OCI-LY3 (cell line): ENCODE results near the gene ADCY3.

Experiments
- H2AFZ ChIP-seq: fragments of 200-600, 300-600 bp; shearing (Covaris generic); 2 replicates; pipeline ENCODE4 v1.6.0; 2014; ENCODE audit warnings: antibody characterized with exemption, low read depth, low read length
- H3K27ac ChIP-seq: fragments of 200-600, 300-600 bp; sonication (generic); 2 replicates; pipeline ENCODE4 v1.5.1; 2014; ENCODE audit warnings: mild to moderate bottlenecking, low read length, moderate library complexity, mixed read lengths
- H3K27me3 ChIP-seq: fragments of 200-600, 300-600 bp; sonication (generic); 2 replicates; pipeline ENCODE4 v1.6.1; 2014; ENCODE audit warnings: low read depth, low read length, mixed read lengths
- H3K36me3 ChIP-seq: fragments of 200-600, 300-600 bp; sonication (generic); replicated peaks from 2 replicates; pipeline ENCODE3; 2014; ENCODE audit warnings: low read depth, low read length, mixed read lengths
- H3K4me1 ChIP-seq: fragments of 300-600, 200-600 bp; sonication (generic); 2 replicates; pipeline ENCODE4 v1.6.1; 2014; ENCODE audit warnings: low read length, mixed read lengths
- H3K4me2 ChIP-seq: fragments of 200-600, 300-600 bp; sonication (generic); 2 replicates; pipeline ENCODE4 v1.6.1; 2014; ENCODE audit warnings: low read length, mixed read lengths
- H3K4me3 ChIP-seq: fragments of 300-600, 200-600 bp; sonication (generic); 2 replicates; pipeline ENCODE4 v1.5.1; 2014; ENCODE audit warnings: antibody characterized with exemption, mild to moderate bottlenecking, low read length, moderate library complexity
- H3K79me2 ChIP-seq: fragments of 300-600, 200-600 bp; shearing (Covaris generic); 2 replicates; pipeline ENCODE4 v1.6.1; 2014; ENCODE audit warnings: mild to moderate bottlenecking, low read length, mixed read lengths
- H3K9ac ChIP-seq: fragments of 300-600, 200-600 bp; shearing (Covaris generic); 2 replicates; pipeline ENCODE4 v1.6.0; 2014; ENCODE audit warnings: mild to moderate bottlenecking, low read length, moderate library complexity
- H3K9me3 ChIP-seq: fragments of 200-600, 300-600 bp; shearing (Covaris generic); 2 replicates; pipeline ENCODE4 v1.6.1; 2014; ENCODE audit warnings: low read length, mixed read lengths; ENCODE audit not compliant: insufficient read depth
- H4K20me1 ChIP-seq: fragments of 200-600, 300-600 bp; sonication (generic); 2 replicates; pipeline ENCODE4 v1.6.1; 2016; ENCODE audit warnings: low read length, mixed read lengths; ENCODE audit not compliant: insufficient read depth
- CTCF ChIP-seq: fragments of 200-600, 300-600 bp; sonication (generic); IDR thresholded peaks from 2 replicates; pipeline ENCODE4 v1.5.1; 2014; ENCODE audit warnings: antibody characterized with exemption, low read length, low read depth
- EZH2phosphoT487 ChIP-seq: fragments of 200-600 bp; shearing (Covaris generic); IDR thresholded peaks from 2 replicates; pipeline ENCODE4 v1.6.1; 2018; ENCODE audit warnings: antibody characterized with exemption, mixed run types, low read depth

Gene ADCY3

GRCh38 chr2:24822049-24822706 lies 97.9 kb downstream of the ADCY3 start:
- peaks cover 86% of the 10 kb centered on the region for H3K36me3 ChIP-seq

GRCh38 chr2:24821433-24821891 lies 98.6 kb downstream of the ADCY3 start:
- no peak overlapping the region for H3K9ac ChIP-seq
- H3K9me3 ChIP-seq, result no peaks in the 10 kb centered on the region
- peaks cover 86% of the 10 kb centered on the region for H3K36me3 ChIP-seq
- H3K27ac ChIP-seq, result no peak overlapping the region
- H2AFZ ChIP-seq, result no peak overlapping the region
- H3K79me2 ChIP-seq, result no peaks in the 10 kb centered on the region
- no peaks in the 10 kb centered on the region for H4K20me1 ChIP-seq
- H3K4me3 ChIP-seq, result no peak overlapping the region
- H3K4me1 ChIP-seq, result peaks cover 4% of the 10 kb centered on the region
- TF ChIP-seq CTCF (no peak), EZH2phosphoT487 (no peak)
- no peaks in the 10 kb centered on the region for H3K27me3 ChIP-seq
- H3K4me2 ChIP-seq, result no peak overlapping the region

More at GRCh38 chr2:24822049-24822706, 97.9 kb downstream of the ADCY3 start:
- H3K79me2 ChIP-seq, result no peaks in the 10 kb centered on the region
- H3K9me3 ChIP-seq, result no peaks in the 10 kb centered on the region
- TF ChIP-seq CTCF (no peak), EZH2phosphoT487 (no peak)
- H3K27ac ChIP-seq, result no peak overlapping the region
- H3K27me3 ChIP-seq, result no peaks in the 10 kb centered on the region
- no peak overlapping the region for H3K4me2 ChIP-seq
- no peak overlapping the region for H3K4me3 ChIP-seq
- H2AFZ ChIP-seq, result no peak overlapping the region
- H3K4me1 ChIP-seq, result peaks cover 4% of the 10 kb centered on the region
- H3K9ac ChIP-seq, result no peak overlapping the region
- no peaks in the 10 kb centered on the region for H4K20me1 ChIP-seq

GRCh38 chr2:24820598-24821432 lies 99.2 kb downstream of the ADCY3 start:
- no peak overlapping the region for H3K4me2 ChIP-seq
- no peaks in the 10 kb centered on the region for H3K9me3 ChIP-seq

More at GRCh38 chr2:24820598-24821432, 99.2 kb downstream of the ADCY3 start:
- H3K27ac ChIP-seq, result no peak overlapping the region
- H3K79me2 ChIP-seq, result peaks cover 4% of the 10 kb centered on the region; the same call in 1 of the 2 replicates
- no peak overlapping the region for H3K4me3 ChIP-seq
- no peak overlapping the region for H3K9ac ChIP-seq
- peaks cover 4% of the 10 kb centered on the region for H3K4me1 ChIP-seq
- H3K36me3 ChIP-seq, result peaks cover 86% of the 10 kb centered on the region
- no peak overlapping the region for H2AFZ ChIP-seq
- TF ChIP-seq EZH2phosphoT487 (no peak), CTCF (no peak)
- no peaks in the 10 kb centered on the region for H4K20me1 ChIP-seq
- no peaks in the 10 kb centered on the region for H3K27me3 ChIP-seq
